ENCODE data around the gene CDH9. TPM values are rescaled to one million over a fixed set of nuclear protein-coding genes. Genes with fewer than 3 reads are reported as not detected.

CDH9 gene
- under 1 TPM in 1 of 5 donors, not detected in 4; 0.13 TPM for total RNA-seq
- not detected for total RNA-seq (2013)
- total RNA-seq: 0 to 0.32 (median 0) reads per million in 29 experiments

- no peak within 1 kb of the TSS for H3K4me3 ChIP-seq (ENCODE audit: control insufficient read depth in 1 of 2, extremely low read depth in 1 of 2, low read length in 1 of 2)
- WGBS (ENCODE audit: insufficient coverage): 69% methylated on average over 7 of the region's 12 CpGs
- H3K36me3 ChIP-seq (ENCODE audit: control insufficient read depth in 2 of 2, extremely low read depth in 1 of 2, insufficient read depth in 1 of 2, low read length in 1 of 2): no peaks in the 10 kb centered on the region
- H3K27ac ChIP-seq (ENCODE audit: low read length): no peak within 1 kb of the TSS
- no peak for DNase-seq
- H3K4me1 ChIP-seq (ENCODE audit: control insufficient read depth in 1 of 2, extremely low read depth in 1 of 2, insufficient read depth in 2 of 2, low read length in 2 of 2): no peaks in the 10 kb centered on the region
- no peak for ATAC-seq (replicated peaks in 1 of 4)
- no peak within 1 kb of the TSS for H3K27ac Mint-ChIP-seq
- ChIA-PET POLR2A (no interaction called here), CTCF (no interaction called here)
- no peaks in the 10 kb centered on the region for H3K4me1 Mint-ChIP-seq
- no peaks in the 10 kb centered on the region for H3K27me3 Mint-ChIP-seq
- H3K36me3 Mint-ChIP-seq: no peaks in the 10 kb centered on the region
- peaks cover 6 to 15% (median 9%) of the 10 kb centered on the region in 3 donors for H3K9me3 Mint-ChIP-seq
- no peaks in the 10 kb centered on the region for H3K9me3 ChIP-seq
- H3K4me3 Mint-ChIP-seq: no peak within 1 kb of the TSS
- no peaks in the 10 kb centered on the region for H3K27me3 ChIP-seq (replicated peaks in 1 of 2; ENCODE audit: control insufficient read depth in 2 of 2, extremely low read depth in 1 of 2, insufficient read depth in 2 of 2, low read length in 1 of 2)
These were observed at the start of gene CDH9 for GRCh38 chr5:27038476-27038875. CDH9 (minus strand) TSS chr5:27038586; CDS start chr5:26988333, 50,253 bp downstream.

- Histone ChIP-seq H3K36me3 (ENCODE audit: control insufficient read depth in 2 of 2, extremely low read depth in 1 of 2, insufficient read depth in 1 of 2, low read length in 1 of 2) (no peaks in the 10 kb centered on the region), H3K4me1 (ENCODE audit: control insufficient read depth in 1 of 2, extremely low read depth in 1 of 2, insufficient read depth in 2 of 2, low read length in 2 of 2) (no peaks in the 10 kb centered on the region), H3K27ac (ENCODE audit: low read length) (no peak overlapping the region), H3K9me3 (no peaks in the 10 kb centered on the region), H3K27me3 (replicated peaks in 1 of 2; ENCODE audit: control insufficient read depth in 2 of 2, extremely low read depth in 1 of 2, insufficient read depth in 2 of 2, low read length in 1 of 2) (no peaks in the 10 kb centered on the region), H3K4me3 (ENCODE audit: control insufficient read depth in 1 of 2, extremely low read depth in 1 of 2, low read length in 1 of 2) (no peak overlapping the region)
- ChIA-PET CTCF (no interaction called here), POLR2A (no interaction called here)
- ATAC-seq (replicated peaks in 1 of 4) (no peak), DNase-seq (no peak)
- H3K27me3 Mint-ChIP-seq: no peaks in the 10 kb centered on the region
- no peak overlapping the region for H3K27ac Mint-ChIP-seq
- no peaks in the 10 kb centered on the region for H3K4me1 Mint-ChIP-seq
- H3K9me3 Mint-ChIP-seq: peaks cover 4 to 10% (median 6%) of the 10 kb centered on the region in 3 donors
- no peaks in the 10 kb centered on the region for H3K36me3 Mint-ChIP-seq
- H3K4me3 Mint-ChIP-seq: no peak overlapping the region
- no CpG with 5 or more reads among the region's 2 CpGs for WGBS (ENCODE audit: insufficient coverage)
These were observed 49.4 kb upstream of the CDH9 start for GRCh38 chr5:27087747-27088146.

- Mint-ChIP-seq H3K27ac (no peak overlapping the region), H3K27me3 (no peaks in the 10 kb centered on the region), H3K9me3 (peaks cover 7 to 15% (median 14%) of the 10 kb centered on the region in 3 donors), H3K4me3 (no peak overlapping the region), H3K4me1 (no peaks in the 10 kb centered on the region), H3K36me3 (no peaks in the 10 kb centered on the region)
- ATAC-seq (replicated peaks in 1 of 4) (no peak), DNase-seq (no peak)
- Histone ChIP-seq H3K4me1 (ENCODE audit: control insufficient read depth in 1 of 2, extremely low read depth in 1 of 2, insufficient read depth in 2 of 2, low read length in 2 of 2) (no peaks in the 10 kb centered on the region), H3K27me3 (replicated peaks in 1 of 2; ENCODE audit: control insufficient read depth in 2 of 2, extremely low read depth in 1 of 2, insufficient read depth in 2 of 2, low read length in 1 of 2) (no peaks in the 10 kb centered on the region), H3K27ac (ENCODE audit: low read length) (no peak overlapping the region), H3K4me3 (ENCODE audit: control insufficient read depth in 1 of 2, extremely low read depth in 1 of 2, low read length in 1 of 2) (no peak overlapping the region), H3K36me3 (ENCODE audit: control insufficient read depth in 2 of 2, extremely low read depth in 1 of 2, insufficient read depth in 1 of 2, low read length in 1 of 2) (no peaks in the 10 kb centered on the region), H3K9me3 (no peaks in the 10 kb centered on the region)
- ChIA-PET POLR2A (no interaction called here), CTCF (no interaction called here)
- 80% methylated on average over 1 of the region's 7 CpGs for WGBS (ENCODE audit: insufficient coverage)
These were observed 45.3 kb upstream of the CDH9 start for GRCh38 chr5:27083449-27084415.

GRCh38 chr5:27080147-27080546 lies 41.8 kb upstream of the CDH9 start:
- Mint-ChIP-seq H3K27ac (no peak overlapping the region), H3K27me3 (no peaks in the 10 kb centered on the region), H3K4me3 (no peak overlapping the region), H3K9me3 (peaks cover 13 to 21% (median 15%) of the 10 kb centered on the region in 3 donors), H3K36me3 (no peaks in the 10 kb centered on the region), H3K4me1 (no peaks in the 10 kb centered on the region)
- DNase-seq (no peak), ATAC-seq (replicated peaks in 1 of 4) (no peak)
- H3K4me3 ChIP-seq (ENCODE audit: control insufficient read depth in 1 of 2, extremely low read depth in 1 of 2, low read length in 1 of 2): no peak overlapping the region
- no peaks in the 10 kb centered on the region for H3K36me3 ChIP-seq (ENCODE audit: control insufficient read depth in 2 of 2, extremely low read depth in 1 of 2, insufficient read depth in 1 of 2, low read length in 1 of 2)
- ChIA-PET CTCF (no interaction called here), POLR2A (no interaction called here)
- no peaks in the 10 kb centered on the region for H3K27me3 ChIP-seq (replicated peaks in 1 of 2; ENCODE audit: control insufficient read depth in 2 of 2, extremely low read depth in 1 of 2, insufficient read depth in 2 of 2, low read length in 1 of 2)
- no peak overlapping the region for H3K27ac ChIP-seq (ENCODE audit: low read length)
- H3K4me1 ChIP-seq (ENCODE audit: control insufficient read depth in 1 of 2, extremely low read depth in 1 of 2, insufficient read depth in 2 of 2, low read length in 2 of 2): no peaks in the 10 kb centered on the region
- H3K9me3 ChIP-seq: no peaks in the 10 kb centered on the region
- WGBS (ENCODE audit: insufficient coverage): no CpG with 5 or more reads among the region's 1 CpG

GRCh38 chr5:27062451-27062850 lies 24.1 kb upstream of the CDH9 start:
- Mint-ChIP-seq H3K9me3 (peaks cover 3 to 38% (median 19%) of the 10 kb centered on the region in 3 donors), H3K36me3 (no peaks in the 10 kb centered on the region), H3K27me3 (no peaks in the 10 kb centered on the region), H3K4me1 (no peaks in the 10 kb centered on the region), H3K27ac (no peak overlapping the region), H3K4me3 (no peak overlapping the region)
- no peak for DNase-seq
- no peaks in the 10 kb centered on the region for H3K27me3 ChIP-seq (replicated peaks in 1 of 2; ENCODE audit: control insufficient read depth in 2 of 2, extremely low read depth in 1 of 2, insufficient read depth in 2 of 2, low read length in 1 of 2)
- WGBS (ENCODE audit: insufficient coverage): no CpG with 5 or more reads among the region's 2 CpGs
- no peaks in the 10 kb centered on the region for H3K9me3 ChIP-seq
- ChIA-PET CTCF (no interaction called here), POLR2A (no interaction called here)
- H3K27ac ChIP-seq (ENCODE audit: low read length): no peak overlapping the region
- ATAC-seq (replicated peaks in 1 of 4): no peak
- peaks cover 0 to 2% of the 10 kb centered on the region in 2 experiments for H3K4me1 ChIP-seq (ENCODE audit: control insufficient read depth in 1 of 2, extremely low read depth in 1 of 2, insufficient read depth in 2 of 2, low read length in 2 of 2)
- H3K36me3 ChIP-seq (ENCODE audit: control insufficient read depth in 2 of 2, extremely low read depth in 1 of 2, insufficient read depth in 1 of 2, low read length in 1 of 2): no peaks in the 10 kb centered on the region
- H3K4me3 ChIP-seq (ENCODE audit: control insufficient read depth in 1 of 2, extremely low read depth in 1 of 2, low read length in 1 of 2): no peak overlapping the region

GRCh38 chr5:27048510-27048909 lies 10.1 kb upstream of the CDH9 start:
- Mint-ChIP-seq H3K27me3 (no peaks in the 10 kb centered on the region), H3K4me3 (no peak overlapping the region), H3K27ac (no peak overlapping the region), H3K36me3 (no peaks in the 10 kb centered on the region), H3K9me3 (peaks cover 11 to 23% (median 19%) of the 10 kb centered on the region in 3 donors), H3K4me1 (no peaks in the 10 kb centered on the region)
- ChIA-PET CTCF (no interaction called here), POLR2A (no interaction called here)
- H3K4me3 ChIP-seq (ENCODE audit: control insufficient read depth in 1 of 2, extremely low read depth in 1 of 2, low read length in 1 of 2): no peak overlapping the region
- H3K27me3 ChIP-seq (replicated peaks in 1 of 2; ENCODE audit: control insufficient read depth in 2 of 2, extremely low read depth in 1 of 2, insufficient read depth in 2 of 2, low read length in 1 of 2): no peaks in the 10 kb centered on the region
- DNase-seq (no peak), ATAC-seq (replicated peaks in 1 of 4) (no peak)
- no peaks in the 10 kb centered on the region for H3K4me1 ChIP-seq (ENCODE audit: control insufficient read depth in 1 of 2, extremely low read depth in 1 of 2, insufficient read depth in 2 of 2, low read length in 2 of 2)
- H3K27ac ChIP-seq (ENCODE audit: low read length): no peak overlapping the region
- H3K9me3 ChIP-seq: no peaks in the 10 kb centered on the region
- no peaks in the 10 kb centered on the region for H3K36me3 ChIP-seq (ENCODE audit: control insufficient read depth in 2 of 2, extremely low read depth in 1 of 2, insufficient read depth in 1 of 2, low read length in 1 of 2)

Measured in T-cell (primary cell).